DMS53 treated with DMSO at 0.1 percent for 48 hours (cell line): Measurements from ENCODE around the gene KLHL35.

Source experiments
- DNase-seq: peaks from one replicate; lab custom pipeline; 2025; ENCODE audit not compliant: unreplicated experiment; lab: John Stamatoyannopoulos, UW

KLHL35 gene

DNA sequence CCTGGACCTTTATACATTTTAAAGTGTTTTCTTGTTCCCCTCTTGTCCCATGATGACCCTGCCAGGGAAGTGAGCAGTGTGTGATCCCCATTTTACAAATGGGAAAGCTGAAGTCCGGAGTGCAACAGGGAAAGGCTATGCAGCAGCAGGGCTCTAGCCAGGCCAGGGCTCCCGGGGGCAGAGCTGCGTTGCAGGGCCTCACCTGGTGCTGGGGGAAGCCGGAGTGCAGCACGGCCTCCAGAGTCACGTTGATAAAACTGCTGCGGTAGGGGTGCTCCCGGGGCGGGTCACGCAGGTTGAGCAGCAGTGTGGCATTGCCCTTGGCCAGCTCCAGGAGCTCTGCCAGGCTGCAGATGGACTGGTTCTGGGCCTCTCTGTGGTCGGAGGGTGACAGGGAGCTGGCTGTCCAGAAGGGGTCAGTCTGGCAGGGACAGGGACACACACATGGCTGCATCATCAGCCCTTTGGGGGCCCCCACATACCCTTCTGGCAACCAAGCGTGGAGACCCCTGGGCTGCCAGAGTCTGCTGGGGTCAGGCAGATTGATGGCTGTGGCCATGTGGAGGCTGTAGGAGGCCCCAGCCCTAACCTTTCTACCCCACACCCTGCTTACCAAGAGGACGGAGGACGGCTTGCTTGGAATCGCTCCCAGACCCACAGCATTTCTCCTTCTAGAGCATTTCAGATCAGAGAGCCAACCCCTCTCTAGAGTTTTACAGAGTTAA lies 9.3 kb upstream of the KLHL35 start:
- DNase-seq = no peak

DNA sequence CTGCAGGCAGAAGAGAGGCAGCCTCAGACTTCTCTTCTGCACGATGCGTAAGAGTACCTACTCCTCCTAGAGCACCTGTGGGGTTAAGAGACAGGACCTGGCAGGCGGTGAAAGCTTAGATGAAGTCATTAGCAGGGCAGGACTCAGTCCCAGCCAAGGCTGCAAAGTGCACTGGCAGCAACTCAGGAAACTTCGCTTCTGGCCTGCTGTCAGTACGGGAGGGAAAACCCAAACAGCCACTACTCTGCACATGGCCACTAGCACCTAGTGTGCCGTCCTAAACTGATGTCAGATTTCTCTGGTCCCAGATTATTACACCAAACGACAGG lies 8.8 kb upstream of the KLHL35 start:
- DNase-seq = no peak

- DNase-seq = no peak
Measured at GRCh38 chr11:75440960-75441803, 8.2 kb upstream of the KLHL35 start.

GRCh38 chr11:75439495-75440120 lies 6.6 kb upstream of the KLHL35 start:
- no peak for DNase-seq

- no peak for DNase-seq
Measured at GRCh38 chr11:75439026-75439425, 6.0 kb upstream of the KLHL35 start.

GRCh38 chr11:75437966-75438659 lies 5.1 kb upstream of the KLHL35 start:
- DNase-seq = no peak

- DNase-seq = no peak
Measured at GRCh38 chr11:75436806-75437205, 3.8 kb upstream of the KLHL35 start.

DNA sequence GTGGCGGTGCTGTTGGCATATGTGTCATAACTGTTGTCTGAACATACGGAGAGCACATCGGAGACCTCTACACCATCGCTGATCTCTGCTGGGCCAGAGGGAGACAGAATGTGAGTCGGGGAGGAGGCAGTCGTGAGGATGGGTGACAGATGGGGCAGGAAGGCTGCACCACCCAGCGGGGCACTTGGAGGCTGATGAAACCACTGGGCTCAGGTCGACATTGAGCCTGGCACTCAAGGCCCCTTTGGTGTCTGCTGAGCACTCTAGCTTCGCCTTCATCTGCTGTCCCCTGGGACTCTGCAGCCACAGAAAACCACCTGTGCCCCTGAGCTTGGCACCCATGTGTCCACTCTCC lies 2.5 kb upstream of the KLHL35 start:
- no peak for DNase-seq

DNA sequence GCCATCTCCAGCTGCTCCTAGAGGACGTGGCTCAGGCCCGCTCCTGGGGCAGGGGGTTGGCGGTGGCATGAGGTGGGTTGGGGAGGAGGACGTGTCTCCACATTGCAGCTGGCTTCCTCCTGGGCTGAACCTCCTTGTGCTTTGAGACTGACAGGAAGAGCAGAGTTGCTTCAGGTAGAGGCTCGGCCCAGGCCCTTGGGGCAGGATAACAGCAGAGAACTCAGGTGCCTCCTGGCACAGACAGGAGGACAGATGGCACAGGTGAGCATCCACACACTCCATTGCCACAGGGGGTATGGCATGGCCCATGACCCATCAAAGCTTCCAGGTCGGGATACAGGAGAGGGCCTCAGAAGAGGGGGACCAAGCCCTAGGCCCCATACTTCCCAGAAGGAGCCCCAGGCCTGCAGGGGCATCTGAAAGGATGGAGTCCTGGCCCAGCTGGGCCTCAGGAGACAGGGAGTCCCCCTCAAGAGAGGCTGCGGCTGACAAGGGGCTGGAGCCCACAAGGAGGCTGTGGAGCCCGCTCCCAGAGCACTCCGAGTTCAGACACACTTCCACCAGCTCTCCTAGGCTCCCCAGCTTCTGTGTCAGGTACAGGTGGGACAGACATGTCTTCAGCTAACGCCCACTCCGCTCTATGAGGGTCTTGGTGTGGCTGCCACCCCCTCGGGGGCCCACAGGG lies 2.0 kb upstream of the KLHL35 start:
- DNase-seq = no peak

GRCh38 chr11:75434051-75434450 lies 1.0 kb upstream of the KLHL35 start:
- no peak for DNase-seq

GRCh38 chr11:75433443-75433842 lies 440 bp upstream of the KLHL35 start:
- DNase-seq = no peak

- DNase-seq = no peak
Measured at GRCh38 chr11:75431533-75432525, 1.2 kb downstream of the KLHL35 start.

DNA sequence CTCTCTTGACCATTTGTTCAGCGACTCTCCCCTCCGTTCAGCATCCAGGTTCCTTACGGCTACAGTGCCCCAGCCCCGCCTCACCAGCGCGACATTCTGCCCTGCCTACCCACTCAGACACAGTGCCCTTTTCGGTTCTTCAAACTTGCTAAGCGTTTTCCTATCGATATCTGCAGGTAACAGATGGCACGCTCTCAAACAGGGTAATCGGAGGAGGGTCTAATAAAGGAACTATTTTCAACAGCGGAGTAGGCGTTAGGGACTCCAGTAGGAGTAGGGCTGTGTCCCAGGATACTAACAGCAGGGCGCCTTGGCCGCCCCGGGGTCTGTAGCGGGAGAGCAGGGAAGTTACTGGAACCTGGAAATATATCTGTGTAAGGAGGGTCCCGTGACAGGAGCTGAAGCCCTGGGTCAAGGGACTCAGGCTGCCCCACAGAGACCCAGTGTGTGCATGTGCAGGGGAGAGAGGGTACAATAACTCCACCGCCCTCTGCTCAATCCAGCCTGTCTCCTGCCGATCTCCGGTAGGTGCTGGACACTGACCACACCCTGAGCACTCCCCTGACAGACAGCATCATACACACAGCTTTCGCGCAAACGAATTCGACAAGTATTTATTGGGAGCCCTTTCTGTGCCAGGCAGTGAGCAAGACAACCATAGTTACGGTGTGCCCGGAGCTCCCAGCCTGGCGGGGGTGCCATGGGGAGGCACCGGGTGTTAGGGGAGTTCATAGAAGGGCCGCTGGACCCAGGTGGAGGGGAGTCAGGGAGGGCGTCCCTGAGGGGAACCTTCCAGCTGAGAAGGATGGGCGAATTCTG lies 2.1 kb downstream of the KLHL35 start:
- no peak for DNase-seq

DNA sequence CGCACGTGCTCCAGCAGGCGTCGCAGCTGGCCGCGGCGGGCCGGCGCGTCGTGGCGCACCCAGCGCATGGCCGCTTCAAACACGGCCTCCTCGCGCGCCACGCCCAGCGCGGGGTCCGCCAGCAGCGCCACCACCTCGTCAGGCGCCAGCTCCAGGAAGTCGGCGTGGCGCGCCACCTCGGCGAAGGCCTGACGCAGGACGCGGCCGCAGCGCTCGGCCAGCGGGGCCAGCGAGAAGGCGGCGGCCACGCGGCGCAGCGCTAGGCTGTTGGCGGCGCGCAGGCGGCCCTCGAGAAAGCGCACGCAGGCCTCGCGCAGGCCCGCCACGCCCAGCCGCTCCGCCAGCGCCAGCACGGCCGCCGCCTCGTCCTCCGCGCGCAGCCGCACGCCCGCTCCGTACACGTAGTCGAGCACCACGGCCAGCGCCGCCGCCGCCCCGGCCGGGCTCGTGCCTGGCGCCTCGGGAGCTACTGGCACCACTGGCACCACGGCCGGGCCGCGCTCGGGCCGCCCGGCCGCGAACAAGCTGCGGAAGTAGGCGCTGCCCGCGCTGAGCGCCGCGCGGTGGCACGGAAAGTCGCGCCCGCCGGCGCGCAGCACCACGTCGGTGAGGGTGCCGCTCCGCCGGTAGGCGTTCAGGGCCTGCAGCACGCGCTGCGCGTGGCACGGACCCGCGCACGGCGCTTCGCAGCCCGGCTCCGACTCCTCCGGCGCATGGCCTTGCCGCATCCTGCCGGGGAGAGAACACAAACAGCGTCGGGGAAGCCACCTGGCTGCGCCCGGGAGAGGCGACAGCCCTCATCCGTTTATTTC lies 2.9 kb downstream of the KLHL35 start:
- DNase-seq = peak; percentile 77

GRCh38 chr11:75429641-75429901 lies 3.4 kb downstream of the KLHL35 start:
- DNase-seq = no peak

- no peak for DNase-seq
Measured at GRCh38 chr11:75428989-75429640, 3.9 kb downstream of the KLHL35 start.

DNA sequence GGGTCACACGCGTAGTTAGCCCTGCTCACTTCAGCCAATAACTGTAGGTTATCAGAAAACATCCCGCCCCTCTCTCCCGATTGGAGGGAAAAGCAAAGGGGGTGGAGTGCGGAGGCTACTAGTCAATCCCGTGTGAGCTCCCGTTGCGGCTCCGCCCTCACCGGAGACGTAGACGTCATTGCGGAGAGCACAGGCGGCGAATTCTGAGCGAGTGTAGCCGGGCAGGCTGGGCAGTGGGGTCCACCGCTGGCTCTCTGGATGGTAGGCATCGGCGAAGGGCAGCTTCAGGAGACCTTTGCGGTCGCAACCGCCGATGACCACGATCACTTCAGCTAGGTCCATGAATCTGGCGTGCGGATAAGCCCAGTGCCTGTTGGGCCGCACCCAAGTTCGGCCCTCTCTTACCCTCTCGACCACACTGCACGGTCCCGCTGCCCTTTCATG lies 4.7 kb downstream of the KLHL35 start:
- DNase-seq = peak; percentile 86

GRCh38 chr11:75427181-75427580 lies 5.8 kb downstream of the KLHL35 start:
- DNase-seq = no peak
